ENCODE measurements around the gene PLPP7. TPM values are rescaled to one million over a fixed set of nuclear protein-coding genes. Genes with fewer than 3 reads are reported as not detected.
"Not testable (repeated sequence)": the region's sequence is repeated elsewhere in the genome, so short reads cannot be mapped to it uniquely, and the experiment has no call there.

PLPP7 gene
- 1 to 10 TPM in 2 of 3 donors, under 1 TPM in 1; 0.58 to 9.7 (median 1.0) TPM for total RNA-seq
- long read RNA-seq, donor 1, transcript PLPP7-202 (2 exons, 2,095 nt): major isoform, 32 of 37 reads
- long read RNA-seq, donor 1, partial matches to known transcripts: 3 of 37 reads
- long read RNA-seq, donor 1, other reads (novel, unspliced or antisense): 1 of 37 reads
- long read RNA-seq, donor 2, partial matches to known transcripts: 0 of 1 reads
- long read RNA-seq, donor 2, other reads (novel, unspliced or antisense): 0 of 1 reads

GRCh38 chr9:131289301-131290035 lies at the start of gene PLPP7:
Gene PLPP7 (plus strand): TSS chr9:131289723. CDS start chr9:131289998, 275 bp downstream.
- no peak for TF ChIP-seq CTCF (IDR thresholded peaks at IDR 0.05)
- intact Hi-C loops (cut with DNase I, micrococcal nuclease): no loop called here
- H3K36me3 ChIP-seq (ENCODE audit: low read depth): no peaks in the 10 kb centered on the region
- H3K9me3 ChIP-seq: no peaks in the 10 kb centered on the region
- H3K4me1 ChIP-seq (ENCODE audit: low read depth): no peaks in the 10 kb centered on the region
- no peak within 1 kb of the TSS for H3K4me3 ChIP-seq
- DNase-seq: no peak
- ATAC-seq: peak; percentile 70

GRCh38 chr9:131240047-131240921 lies 49.2 kb upstream of the PLPP7 start:
- Histone ChIP-seq H3K4me1 (ENCODE audit: low read depth) (peaks cover 12% of the 10 kb centered on the region), H3K4me3 (no peak overlapping the region), H3K9me3 (no peaks in the 10 kb centered on the region), H3K36me3 (ENCODE audit: low read depth) (no peaks in the 10 kb centered on the region)
- TF ChIP-seq CTCF (IDR thresholded peaks at IDR 0.05): no peak
- DNase-seq: no peak
- intact Hi-C loops (cut with DNase I, micrococcal nuclease): no loop called here
- no peak for ATAC-seq

- H3K36me3 ChIP-seq (ENCODE audit: low read depth); H3K9me3 ChIP-seq; DNase-seq; H3K4me3 ChIP-seq; intact Hi-C loops (cut with DNase I, micrococcal nuclease); H3K4me1 ChIP-seq (ENCODE audit: low read depth): not testable (repeated sequence)
- peak; percentile 19 for ATAC-seq
These were observed 45.2 kb upstream of the PLPP7 start for GRCh38 chr9:131244331-131244730.

GRCh38 chr9:131246618-131247017 lies 42.9 kb upstream of the PLPP7 start:
- ATAC-seq (no peak), DNase-seq (no peak)
- intact Hi-C loops (cut with DNase I, micrococcal nuclease): no loop called here
- H3K4me3 ChIP-seq: no peak overlapping the region
- no peak for TF ChIP-seq CTCF (IDR thresholded peaks at IDR 0.05)
- no peaks in the 10 kb centered on the region for H3K36me3 ChIP-seq (ENCODE audit: low read depth)
- H3K9me3 ChIP-seq: no peaks in the 10 kb centered on the region
- peaks cover 3% of the 10 kb centered on the region for H3K4me1 ChIP-seq (ENCODE audit: low read depth)

- DNase-seq (peak in 1 of 3 donors; percentile 71), ATAC-seq (no peak)
- TF ChIP-seq CTCF (IDR thresholded peaks at IDR 0.05): no peak
- H3K4me1 ChIP-seq (ENCODE audit: low read depth): peaks cover 8% of the 10 kb centered on the region
- no peaks in the 10 kb centered on the region for H3K36me3 ChIP-seq (ENCODE audit: low read depth)
- no peak overlapping the region for H3K4me3 ChIP-seq
- intact Hi-C loops (cut with DNase I, micrococcal nuclease): no loop called here
- no peaks in the 10 kb centered on the region for H3K9me3 ChIP-seq
These were observed 37.4 kb upstream of the PLPP7 start for GRCh38 chr9:131252120-131252519.

Data from mucosa of descending colon (tissue), 3 donors.